CD14-positive monocyte (primary cell): ENCODE measurements around the gene SLC12A7. TPM values are rescaled to one million over a fixed set of nuclear protein-coding genes. Genes with fewer than 3 reads are reported as not detected.

Experiments
- DNase-seq, 3 donors: peaks; one replicate each; pipeline ENCODE4 v3.0.0-alpha.2; 2011 to 2022
- H2AFZ ChIP-seq: 2 replicates; pipeline ENCODE4 v1.6.0; 2012; ENCODE audit warnings: mild to moderate bottlenecking, low read depth, low read length, inconsistent platforms; ENCODE audit not compliant: insufficient read depth, poor library complexity, severe bottlenecking
- H3K27ac ChIP-seq, 2 donors: 1 replicate in 1 of 2; 2 replicates in 1 of 2; pipeline ENCODE4 v1.5.1; 2012 to 2013; ENCODE audit warnings: low read length in 2 of 2, control low read depth in 1 of 2, inconsistent platforms in 1 of 2, low read depth in 1 of 2, mild to moderate bottlenecking in 1 of 2
- H3K27me3 ChIP-seq, 2 donors: one replicate each; pipeline versions ENCODE4 v1.6.0 to v1.6.1; 2011 to 2013; ENCODE audit warnings: low read length in 2 of 2; ENCODE audit not compliant: control insufficient read depth in 2 of 2, insufficient read depth in 2 of 2
- H3K36me3 ChIP-seq, 2 donors: replicated peaks in 1 of 2; 1 replicate in 1 of 2; 2 replicates in 1 of 2; pipeline versions ENCODE4 v1.5.1 to v1.6.1; 2012 to 2013; ENCODE audit warnings: low read length in 2 of 2, control low read depth in 1 of 2, inconsistent platforms in 1 of 2, mild to moderate bottlenecking in 1 of 2; ENCODE audit not compliant: insufficient read depth in 2 of 2, control insufficient read depth in 1 of 2
- H3K4me1 ChIP-seq, 2 donors: 1 replicate in 1 of 2; 2 replicates in 1 of 2; pipeline versions ENCODE4 v1.5.1 to v1.6.1; 2012 to 2013; ENCODE audit warnings: low read length in 2 of 2, control low read depth in 1 of 2, inconsistent platforms in 1 of 2, mild to moderate bottlenecking in 1 of 2, moderate library complexity in 1 of 2; ENCODE audit not compliant: insufficient read depth in 2 of 2, control insufficient read depth in 1 of 2
- H3K4me2 ChIP-seq: replicated peaks from 2 replicates; pipeline ENCODE3; 2012; ENCODE audit warnings: low read length, moderate library complexity, mild to moderate bottlenecking; ENCODE audit not compliant: poor library complexity, severe bottlenecking; ENCODE audit errors: extremely low read depth
- H3K4me3 ChIP-seq, 3 experiments: fragments of 200-600 bp in 1 of 3; sonication (generic) in 1 of 3; replicated peaks in 1 of 3; 1 replicate in 2 of 3; 2 replicates in 1 of 3; pipeline ENCODE4 v1.5.1; 2011 to 2013; ENCODE audit warnings: low read length in 3 of 3, mild to moderate bottlenecking in 3 of 3, control low read depth in 2 of 3, low read depth in 2 of 3, inconsistent platforms in 1 of 3, moderate library complexity in 1 of 3
- H3K79me2 ChIP-seq: 2 replicates; pipeline ENCODE4 v1.6.0; 2012; ENCODE audit warnings: mild to moderate bottlenecking, control low read depth, inconsistent platforms, low read length, moderate library complexity; ENCODE audit not compliant: insufficient read depth
- H3K9ac ChIP-seq: 2 replicates; pipeline ENCODE4 v1.6.0; 2017; ENCODE audit warnings: low read length, mild to moderate bottlenecking; ENCODE audit not compliant: insufficient read depth, poor library complexity, severe bottlenecking
- H3K9me3 ChIP-seq, 2 donors: replicated peaks in 1 of 2; 1 replicate in 1 of 2; 2 replicates in 1 of 2; pipeline versions ENCODE4 v1.5.1 to v1.6.1; 2012 to 2013; ENCODE audit warnings: low read length in 2 of 2, control low read depth in 1 of 2; ENCODE audit not compliant: control insufficient read depth in 1 of 2, insufficient read depth in 1 of 2
- H4K20me1 ChIP-seq: 2 replicates; pipeline ENCODE4 v1.6.0; 2012; ENCODE audit warnings: mild to moderate bottlenecking, low read length, control low read depth, moderate library complexity; ENCODE audit not compliant: insufficient read depth
- H3K27ac Mint-ChIP-seq, 7 donors: one replicate each; pipeline ENCODE4 v1.8.0; 2020; ENCODE audit warnings: mild to moderate bottlenecking in 7 of 7, mixed read lengths in 7 of 7, moderate library complexity in 6 of 7, inconsistent platforms in 2 of 7
- H3K27me3 Mint-ChIP-seq, 3 donors: one replicate each; pipeline ENCODE4 v1.8.0; 2021 to 2022; ENCODE audit warnings: low read depth in 3 of 3, mild to moderate bottlenecking in 3 of 3, mixed read lengths in 3 of 3, moderate library complexity in 3 of 3, inconsistent platforms in 1 of 3
- H3K36me3 Mint-ChIP-seq, 2 donors: one replicate each; pipeline ENCODE4 v1.8.0; 2020; ENCODE audit warnings: mixed read lengths in 2 of 2, inconsistent platforms in 1 of 2, mild to moderate bottlenecking in 1 of 2
- H3K4me1 Mint-ChIP-seq: one replicate; pipeline ENCODE4 v1.8.0; 2020; ENCODE audit warnings: mild to moderate bottlenecking, mixed read lengths
- H3K4me3 Mint-ChIP-seq, 2 donors: one replicate each; pipeline ENCODE4 v1.8.0; 2020; ENCODE audit warnings: mild to moderate bottlenecking in 2 of 2, mixed read lengths in 2 of 2, moderate library complexity in 1 of 2
- H3K9me3 Mint-ChIP-seq, 7 donors: one replicate each; pipeline ENCODE4 v1.8.0; 2020 to 2022; ENCODE audit warnings: mixed read lengths in 7 of 7, mild to moderate bottlenecking in 6 of 7, moderate library complexity in 6 of 7, inconsistent platforms in 2 of 7
- WGBS: methylation state at CpG from one replicate; pipeline ENCODE4 v1.1.5; 2013; ENCODE audit warnings: missing lambda C conversion rate; ENCODE audit not compliant: insufficient coverage; 5-methylcytosine and 5-hydroxymethylcytosine counted together
- intact Hi-C, 2 donors: fragments of 100-400 bp; cut with micrococcal nuclease; formaldehyde crosslinking; loops; one replicate each; pipeline versions ENCODE4 v1.15.0 to v1.15.1; 2023
- polyA plus RNA-seq, 3 donors: library from polyadenylated mRNA; depleted of rRNA in 1 of 3; unstranded in 2 of 3; stranded (reverse) in 1 of 3; fragments of 300-500 nt in 2 of 3; fragments of >200 nt in 1 of 3; fragmentation: Illumina TruSeq in 2 of 3; gene quantifications; 1 replicate in 2 of 3; 2 replicates in 1 of 3; pipeline ENCODE4 v1.2.3, GENCODE V29; 2012 to 2021
- TF ChIP-seq, protein P1 (sequence below): fragments of 200-600 bp; IDR thresholded peaks from one replicate; pipeline ENCODE4 v1.8.0; 2022; ENCODE audit warnings: antibody characterized with exemption, mild to moderate bottlenecking

SLC12A7 gene
- polyA plus RNA-seq, 3 donors = 8.2 to 31.2 (median 12.5) TPM

DNA sequence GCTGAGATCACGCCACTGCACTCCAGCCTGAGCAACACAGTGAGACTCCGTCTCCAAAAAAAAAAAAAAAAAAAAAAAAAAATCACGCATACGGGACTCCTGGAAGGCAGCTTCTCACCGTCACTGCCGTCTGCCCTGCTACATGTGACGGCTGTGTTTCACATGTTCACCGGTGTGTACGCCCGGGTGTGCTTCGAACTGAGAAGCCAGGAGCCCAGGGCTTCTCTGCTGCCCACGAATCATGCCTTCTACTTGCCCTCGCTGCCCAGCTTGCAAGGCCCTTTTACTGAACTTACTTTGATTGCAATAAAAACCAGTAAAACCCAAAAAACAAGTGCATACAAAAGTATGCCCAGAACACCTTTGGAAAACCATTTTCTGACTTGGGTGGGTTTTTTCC is 109.0 kb downstream of the SLC12A7 start:
- 94% methylated on average over 11 of the region's 13 CpGs for WGBS
- peaks cover 0 to 4% of the 10 kb centered on the region in 2 donors for H3K4me1 ChIP-seq
- no peak overlapping the region for H3K9ac ChIP-seq
- H3K4me2 ChIP-seq = no peak overlapping the region
- no peaks in the 10 kb centered on the region for H4K20me1 ChIP-seq
- H3K27ac ChIP-seq = no peak overlapping the region
- intact Hi-C loops = no loop called here
- Mint-ChIP-seq H3K4me3 (peak overlapping the region in 1 of 2 donors; percentile 12), H3K4me1 (peaks cover 2% of the 10 kb centered on the region), H3K36me3 (no peaks in the 10 kb centered on the region), H3K9me3 (peaks cover 0 to 11% (median 1%) of the 10 kb centered on the region in 7 donors), H3K27me3 (peaks cover 38 to 63% (median 47%) of the 10 kb centered on the region in 3 donors), H3K27ac (peak overlapping the region in 1 of 7 donors; percentile 57)
- no peak overlapping the region for H2AFZ ChIP-seq
- H3K27me3 ChIP-seq = peaks cover 13 to 49% of the 10 kb centered on the region in 2 donors
- no peak for DNase-seq
- H3K4me3 ChIP-seq = no peak overlapping the region
- H3K79me2 ChIP-seq = no peaks in the 10 kb centered on the region
- TF ChIP-seq, protein P1, sequence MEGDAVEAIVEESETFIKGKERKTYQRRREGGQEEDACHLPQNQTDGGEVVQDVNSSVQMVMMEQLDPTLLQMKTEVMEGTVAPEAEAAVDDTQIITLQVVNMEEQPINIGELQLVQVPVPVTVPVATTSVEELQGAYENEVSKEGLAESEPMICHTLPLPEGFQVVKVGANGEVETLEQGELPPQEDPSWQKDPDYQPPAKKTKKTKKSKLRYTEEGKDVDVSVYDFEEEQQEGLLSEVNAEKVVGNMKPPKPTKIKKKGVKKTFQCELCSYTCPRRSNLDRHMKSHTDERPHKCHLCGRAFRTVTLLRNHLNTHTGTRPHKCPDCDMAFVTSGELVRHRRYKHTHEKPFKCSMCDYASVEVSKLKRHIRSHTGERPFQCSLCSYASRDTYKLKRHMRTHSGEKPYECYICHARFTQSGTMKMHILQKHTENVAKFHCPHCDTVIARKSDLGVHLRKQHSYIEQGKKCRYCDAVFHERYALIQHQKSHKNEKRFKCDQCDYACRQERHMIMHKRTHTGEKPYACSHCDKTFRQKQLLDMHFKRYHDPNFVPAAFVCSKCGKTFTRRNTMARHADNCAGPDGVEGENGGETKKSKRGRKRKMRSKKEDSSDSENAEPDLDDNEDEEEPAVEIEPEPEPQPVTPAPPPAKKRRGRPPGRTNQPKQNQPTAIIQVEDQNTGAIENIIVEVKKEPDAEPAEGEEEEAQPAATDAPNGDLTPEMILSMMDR = no peak
- no peaks in the 10 kb centered on the region for H3K9me3 ChIP-seq
- H3K36me3 ChIP-seq = no peaks in the 10 kb centered on the region

DNA sequence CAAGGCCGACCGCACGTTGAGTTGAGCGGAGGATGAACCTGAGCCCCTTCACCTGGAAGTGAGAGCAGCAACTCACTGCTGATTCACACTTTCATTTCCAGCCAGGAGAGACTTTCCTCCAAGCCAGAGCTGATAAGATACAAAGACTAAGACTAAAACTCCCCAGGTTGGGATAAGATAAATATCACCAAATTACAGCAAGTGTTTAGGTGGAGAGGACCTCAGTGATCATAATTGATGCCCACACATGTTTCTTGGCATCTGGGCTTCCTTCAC is 109.7 kb downstream of the SLC12A7 start:
- Histone ChIP-seq H3K36me3 (no peaks in the 10 kb centered on the region), H3K9ac (no peak overlapping the region), H3K9me3 (no peaks in the 10 kb centered on the region), H4K20me1 (no peaks in the 10 kb centered on the region), H3K79me2 (no peaks in the 10 kb centered on the region), H3K4me2 (no peak overlapping the region), H3K4me3 (no peak overlapping the region), H3K4me1 (peaks cover 0 to 4% of the 10 kb centered on the region in 2 donors), H3K27ac (no peak overlapping the region), H2AFZ (no peak overlapping the region), H3K27me3 (peaks cover 13 to 43% of the 10 kb centered on the region in 2 donors)
- peaks cover 0 to 8% (median 0%) of the 10 kb centered on the region in 7 donors for H3K9me3 Mint-ChIP-seq
- no peaks in the 10 kb centered on the region for H3K36me3 Mint-ChIP-seq
- intact Hi-C loops = no loop called here
- WGBS = no CpG with 5 or more reads among the region's 4 CpGs
- H3K27ac Mint-ChIP-seq = no peak overlapping the region
- TF ChIP-seq, protein P1 = no peak
- DNase-seq = no peak
- H3K27me3 Mint-ChIP-seq = peaks cover 32 to 57% (median 41%) of the 10 kb centered on the region in 3 donors
- H3K4me3 Mint-ChIP-seq = no peak overlapping the region
- peaks cover 2% of the 10 kb centered on the region for H3K4me1 Mint-ChIP-seq
